ENCODE measurements around the gene MOXD1. TPM values are rescaled to one million over a fixed set of nuclear protein-coding genes. Genes with fewer than 3 reads are reported as not detected.

The MOXD1 gene
- total and polyA plus RNA-seq, 2 of the 8 experiments (the other 6 are each of a cell fraction or from before 2014, with no cell fraction given): 1.6 to 3.5 TPM

- Histone ChIP-seq H3K56ac (replicated peaks; ENCODE audit: insufficient read length, low read depth, low read length) (no peak overlapping the region), H3K4me1 (replicated peaks in 1 of 4; ENCODE audit: control insufficient read depth in 3 of 4, insufficient read depth in 4 of 4, low read length in 3 of 4) (no peaks in the 10 kb centered on the region; a peak in 2 of 7 replicates), H2AFZ (ENCODE audit: low read length) (no peak overlapping the region), H3K79me1 (ENCODE audit: low read depth, low read length) (no peaks in the 10 kb centered on the region), H4K20me1 (replicated peaks in 1 of 2; ENCODE audit: control insufficient read depth in 1 of 2, insufficient read depth in 2 of 2, low read length in 2 of 2) (no peaks in the 10 kb centered on the region), H2BK5ac (ENCODE audit: low read depth, low read length) (no peak overlapping the region), H3K79me2 (ENCODE audit: control insufficient read depth in 1 of 2, insufficient read depth in 2 of 2, low read length in 2 of 2) (no peaks in the 10 kb centered on the region), H3K36me3 (ENCODE audit: control insufficient read depth in 2 of 4, insufficient read depth in 4 of 4, low read length in 3 of 4) (no peaks in the 10 kb centered on the region), H3K9ac (replicated peaks in 1 of 4; ENCODE audit: extremely low read depth in 1 of 4, low read depth in 3 of 4, low read length in 3 of 4) (no peak overlapping the region), H3K23ac (ENCODE audit: insufficient read length) (no peak overlapping the region), H2BK120ac (replicated peaks; ENCODE audit: low read depth, low read length) (no peak overlapping the region), H2BK20ac (ENCODE audit: low read length) (no peak overlapping the region), H2BK12ac (ENCODE audit: low read depth, low read length) (no peak overlapping the region), H3K23me2 (ENCODE audit: low read depth, low read length) (peaks cover 12% of the 10 kb centered on the region), H2BK15ac (ENCODE audit: low read length) (no peak overlapping the region), H3K18ac (ENCODE audit: extremely low read depth, low read length) (no peak overlapping the region), H4K5ac (ENCODE audit: insufficient read length, low read depth, low read length) (no peak overlapping the region), H3K4ac (replicated peaks; ENCODE audit: insufficient read length, low read depth, low read length) (no peak overlapping the region), H3K14ac (ENCODE audit: insufficient read length) (no peak overlapping the region), H4K91ac (replicated peaks; ENCODE audit: insufficient read length, low read length) (no peak overlapping the region), H3K27me3 (replicated peaks in 1 of 4; ENCODE audit: control insufficient read depth in 3 of 4, extremely low read depth in 1 of 4, insufficient read depth in 3 of 4, low read length in 3 of 4) (peaks cover 6 to 41% (median 34%) of the 10 kb centered on the region in 4 experiments), H3K9me3 (ENCODE audit: insufficient read depth in 2 of 2, low read depth in 1 of 2, low read length in 1 of 2) (no peaks in the 10 kb centered on the region; a peak in 1 of 4 replicates), H2AK5ac (ENCODE audit: low read depth, low read length) (no peak overlapping the region), H3K4me3 (ENCODE audit: extremely low read depth in 1 of 4, insufficient read depth in 2 of 4, low read depth in 3 of 4, low read length in 4 of 4) (no peak overlapping the region), H3K4me2 (ENCODE audit: insufficient read depth in 1 of 2, low read depth in 2 of 2, low read length in 2 of 2) (no peak overlapping the region), H4K8ac (ENCODE audit: extremely low read depth, insufficient read depth, low read length) (no peak overlapping the region), H3K27ac (ENCODE audit: low read depth, low read length) (no peak overlapping the region)
- 76% methylated on average over 2 of the region's 2 CpGs; no CpG with 5 or more reads in 1 of the 2 experiments for WGBS, 2 experiments (ENCODE audit: extremely low coverage in 1 of 2, insufficient coverage in 1 of 2, insufficient read length in 1 of 2, insufficient replicate concordance in 2 of 2, low coverage in 1 of 2, low lambda C conversion rate in 2 of 2, missing lambda C conversion rate in 1 of 2)
- FAIRE-seq (no peak), DNase-seq (ENCODE audit: low read depth in 1 of 2, low spot score in 2 of 2) (no peak)
- ChIA-PET CTCF (ENCODE audit: partially characterized antibody) (interaction anchor here (3.1 kb wide), 1 partner anchor 12 kb away, joined by 16 read pairs; no protein-coding TSS in a partner anchor), POLR2A (ENCODE audit: partially characterized antibody) (no interaction called here)
- TF ChIP-seq SIRT6 (IDR thresholded peaks at IDR 0.05; ENCODE audit: low read length) (no peak), CBX8 (IDR thresholded peaks at IDR 0.05; ENCODE audit: borderline replicate concordance, low read depth, low read length) (no peak), SUZ12 (IDR thresholded peaks at IDR 0.05; ENCODE audit: low read length) (no peak), MAFK (IDR thresholded peaks at IDR 0.05; ENCODE audit: low read depth, low read length) (no peak), HDAC2 (IDR thresholded peaks at IDR 0.05; ENCODE audit: borderline replicate concordance in 1 of 2, low read depth in 2 of 2, low read length in 2 of 2) (no peak), CTCF (IDR thresholded peaks at IDR 0.05; ENCODE audit: control extremely low read depth in 1 of 3, insufficient read depth in 1 of 3, low read depth in 1 of 3, low read length in 3 of 3) (no peak), SIN3A (conservative IDR thresholded peaks at IDR 0.05 in 1 of 2, IDR thresholded peaks at IDR 0.05 in 1 of 2; ENCODE audit: low read depth in 1 of 2, low read length in 2 of 2) (no peak), RBBP5 (IDR thresholded peaks at IDR 0.05; ENCODE audit: borderline replicate concordance, low read depth, low read length) (no peak), GTF2F1 (IDR thresholded peaks at IDR 0.05; ENCODE audit: borderline replicate concordance, low read depth, low read length) (no peak)
- TF ChIP-seq, protein P1, sequence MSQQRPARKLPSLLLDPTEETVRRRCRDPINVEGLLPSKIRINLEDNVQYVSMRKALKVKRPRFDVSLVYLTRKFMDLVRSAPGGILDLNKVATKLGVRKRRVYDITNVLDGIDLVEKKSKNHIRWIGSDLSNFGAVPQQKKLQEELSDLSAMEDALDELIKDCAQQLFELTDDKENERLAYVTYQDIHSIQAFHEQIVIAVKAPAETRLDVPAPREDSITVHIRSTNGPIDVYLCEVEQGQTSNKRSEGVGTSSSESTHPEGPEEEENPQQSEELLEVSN (IDR thresholded peaks at IDR 0.05): no peak
Measured at GRCh38 chr6:132404330-132404729, 3.1 kb upstream of the MOXD1 start.
